Right kidney (tissue), 1 donor: Measurements from ENCODE around the gene HAO1.
"Not testable (repeated sequence)": the region's sequence is repeated elsewhere in the genome, so short reads cannot be mapped to it uniquely, and the experiment has no call there.

Experiments used
- DNase-seq: peaks from one replicate; pipeline ENCODE4 v3.0.0-alpha.2; 2016

HAO1 gene

DNA sequence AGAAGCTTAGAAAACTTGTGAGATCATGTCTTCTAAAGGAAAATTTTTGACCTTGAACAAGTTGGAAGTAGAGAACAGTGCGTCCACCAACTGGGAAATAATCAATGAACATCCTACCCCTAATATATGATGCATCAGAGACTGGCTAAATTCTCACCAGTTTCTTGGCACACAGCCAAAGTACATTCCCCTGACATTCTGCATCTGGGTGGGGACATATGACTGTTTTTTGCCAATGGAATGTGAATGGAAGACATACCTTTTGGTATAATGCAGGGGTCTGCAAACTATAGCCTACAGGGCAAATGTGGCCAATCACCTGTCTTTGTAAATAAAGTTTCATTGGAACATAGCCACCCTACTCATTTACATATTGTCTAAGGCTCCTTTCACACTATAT lies 84.7 kb downstream of the HAO1 start:
- DNase-seq, result no peak

DNA sequence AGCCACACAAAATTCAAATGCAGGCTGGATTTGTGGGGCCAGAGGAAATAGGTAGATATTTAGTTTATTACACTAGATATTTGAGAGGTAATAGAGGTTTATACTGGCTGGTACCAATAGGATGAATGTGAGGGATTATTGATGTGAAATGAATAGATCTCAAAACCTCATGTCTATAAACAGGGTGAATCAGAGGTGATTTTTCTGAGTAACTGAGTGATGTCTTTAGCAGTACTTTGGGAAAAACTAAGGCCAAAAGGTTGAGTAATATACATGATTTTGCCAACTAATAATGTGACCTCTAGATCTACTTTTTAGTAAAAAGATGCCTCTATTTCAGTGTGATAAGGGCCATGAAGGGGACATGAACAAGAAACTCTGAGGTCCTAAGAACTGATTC lies 86.8 kb downstream of the HAO1 start:
- DNase-seq, result no peak

DNA sequence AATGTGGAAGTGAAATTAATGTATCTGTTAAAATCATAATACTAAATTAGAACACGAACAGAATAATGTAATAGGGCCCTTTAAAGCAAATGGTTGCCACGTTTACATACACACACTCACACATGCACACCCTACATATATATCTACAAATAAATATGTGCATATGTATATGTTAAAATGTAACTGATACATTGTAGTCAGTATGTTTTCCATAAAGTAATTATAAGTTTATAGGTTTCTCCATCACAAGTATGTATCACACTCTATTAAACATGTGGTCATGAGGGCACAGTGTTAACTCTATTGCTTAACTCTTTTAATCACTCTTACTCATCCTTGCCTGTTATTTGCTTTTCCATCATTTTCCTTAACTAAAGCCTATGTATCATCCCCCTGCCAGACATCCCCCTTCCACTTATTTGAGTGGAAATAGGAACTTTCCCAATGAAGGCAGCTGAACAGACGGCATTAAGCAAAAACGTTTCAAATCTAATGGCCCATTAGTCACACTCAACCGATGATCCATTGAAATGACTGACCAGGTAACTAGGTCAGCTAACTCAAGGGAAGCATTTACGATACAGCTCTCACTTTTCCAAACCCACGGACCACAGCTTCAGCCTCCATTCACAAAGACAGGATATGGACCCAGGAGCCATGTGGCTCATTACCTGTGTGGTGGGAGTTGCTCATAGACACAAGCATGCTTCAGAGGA lies 89.3 kb downstream of the HAO1 start:
- no peak for DNase-seq

DNA sequence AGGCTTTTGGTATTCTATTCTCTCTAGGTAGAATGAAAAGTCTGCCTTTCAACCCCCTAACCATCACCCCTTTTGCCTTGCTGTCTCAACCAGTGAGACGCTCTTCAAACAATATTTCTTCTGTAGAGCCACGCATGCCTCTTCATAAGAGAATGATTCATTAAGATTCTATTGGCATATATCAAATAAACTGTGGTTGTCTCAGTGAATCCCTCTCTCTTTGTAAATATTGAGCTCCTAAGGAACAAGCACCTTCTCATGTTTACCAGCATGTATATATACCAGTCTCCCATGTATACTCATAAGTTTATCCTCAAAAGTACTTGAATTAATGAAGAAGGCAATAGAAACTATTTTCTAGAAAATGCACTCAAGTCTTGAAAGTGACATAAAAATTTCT lies 90.6 kb downstream of the HAO1 start:
- no peak for DNase-seq

DNA sequence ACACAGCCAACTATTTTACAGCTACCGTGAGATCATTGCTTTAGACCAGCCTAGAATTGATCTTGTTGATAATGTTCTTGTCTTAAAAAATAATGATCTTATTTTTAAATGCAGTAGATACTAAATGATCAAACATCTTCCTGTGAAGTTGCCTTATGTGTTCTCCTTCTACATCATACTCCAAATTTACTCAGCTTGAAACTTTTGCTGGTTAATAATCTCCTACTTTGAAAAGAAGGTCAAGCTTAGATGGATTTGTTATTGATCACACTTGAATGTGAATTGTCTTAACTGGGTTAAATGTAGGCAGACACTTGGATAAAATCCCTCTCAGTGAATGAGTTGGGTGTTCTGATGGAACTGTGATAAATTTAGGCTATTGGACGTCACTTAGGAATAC lies 91.9 kb downstream of the HAO1 start:
- DNase-seq, result no peak

DNA sequence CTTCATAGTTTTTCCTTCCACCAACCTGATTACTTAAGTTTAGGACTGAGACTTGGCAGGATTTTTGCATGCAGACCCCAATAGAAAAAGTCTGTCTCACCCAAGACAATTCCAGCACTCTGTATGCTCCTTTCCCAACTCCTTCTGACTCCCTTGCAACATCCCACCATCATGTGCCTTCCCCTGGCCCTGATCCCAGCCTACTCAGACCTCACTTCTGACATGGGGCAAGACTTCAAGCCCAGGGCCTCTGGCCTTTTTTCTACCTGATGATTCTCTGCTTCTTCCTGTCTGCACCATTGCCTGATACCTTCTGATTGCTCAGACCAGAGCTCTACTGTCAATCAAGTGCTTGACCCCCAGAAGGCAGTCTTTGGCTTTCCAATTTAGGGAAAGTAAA lies 96.6 kb downstream of the HAO1 start:
- DNase-seq, result no peak

DNA sequence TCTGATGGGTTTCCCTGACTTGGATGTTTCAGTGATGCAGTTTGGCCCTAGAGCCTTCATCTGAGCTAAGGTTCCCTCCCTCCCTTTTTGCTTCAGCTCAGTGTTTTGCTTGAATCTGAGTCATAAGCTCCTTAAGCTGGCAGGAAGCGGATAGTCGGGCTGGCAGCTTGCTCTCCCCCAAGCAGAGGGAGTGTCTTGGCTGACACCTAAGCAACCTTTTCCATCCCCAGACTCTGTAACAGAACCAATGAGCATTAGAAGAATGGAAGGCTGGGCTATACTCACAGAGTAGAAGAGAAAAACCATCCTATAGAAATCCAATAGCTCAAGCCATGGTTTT lies 98.3 kb downstream of the HAO1 start:
- DNase-seq, result no peak

DNA sequence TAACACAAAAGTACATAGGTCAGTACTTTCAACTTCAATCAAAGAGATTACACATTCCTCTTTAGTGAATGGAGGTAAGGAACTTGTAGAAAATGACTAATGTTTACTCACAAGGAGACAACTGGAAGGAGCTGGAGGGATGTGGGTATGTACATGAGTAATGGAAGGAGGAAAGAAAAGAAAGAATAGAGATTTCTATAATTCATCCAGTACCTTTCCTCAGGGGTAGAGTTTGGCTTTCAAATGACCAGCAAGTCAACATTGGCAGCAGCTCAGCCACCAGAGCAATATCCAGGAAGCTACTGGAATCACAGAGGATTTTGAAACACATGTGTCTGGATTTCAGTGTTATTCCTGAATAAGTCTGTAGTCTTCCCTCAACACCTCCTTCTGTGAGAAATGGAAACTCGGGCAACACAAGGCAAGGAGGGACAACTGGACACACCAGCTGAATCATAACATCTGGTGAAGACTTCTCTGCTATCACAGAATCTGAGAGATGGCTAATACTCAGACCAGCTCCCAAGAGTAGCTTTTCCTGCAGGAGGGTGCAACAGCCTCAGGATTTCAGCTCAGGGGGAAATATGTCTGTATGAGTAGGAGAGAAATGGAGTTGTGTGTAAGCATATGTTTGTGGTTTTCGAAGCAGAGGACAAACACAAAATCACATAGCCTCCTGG lies 98.8 kb downstream of the HAO1 start:
- no peak for DNase-seq

DNA sequence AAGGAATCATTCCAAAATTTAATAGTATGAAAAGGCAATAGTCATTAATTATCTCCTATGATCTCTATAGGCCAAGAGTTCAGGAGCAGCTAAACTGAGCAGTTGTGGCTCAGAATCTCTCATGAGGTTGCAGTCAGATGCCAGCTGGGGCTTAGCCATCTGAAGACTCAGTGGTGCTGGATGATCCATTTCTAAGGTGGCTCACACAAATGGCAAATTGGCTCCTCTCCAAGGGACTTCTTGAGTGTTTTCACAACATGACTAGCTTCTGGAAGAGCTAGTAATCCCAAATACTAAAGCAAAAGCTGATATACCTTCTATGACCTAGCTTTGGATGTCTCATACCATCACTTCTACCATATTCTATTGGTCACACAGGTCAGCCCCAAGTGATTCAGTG lies 104.2 kb downstream of the HAO1 start:
- DNase-seq, result no peak

DNA sequence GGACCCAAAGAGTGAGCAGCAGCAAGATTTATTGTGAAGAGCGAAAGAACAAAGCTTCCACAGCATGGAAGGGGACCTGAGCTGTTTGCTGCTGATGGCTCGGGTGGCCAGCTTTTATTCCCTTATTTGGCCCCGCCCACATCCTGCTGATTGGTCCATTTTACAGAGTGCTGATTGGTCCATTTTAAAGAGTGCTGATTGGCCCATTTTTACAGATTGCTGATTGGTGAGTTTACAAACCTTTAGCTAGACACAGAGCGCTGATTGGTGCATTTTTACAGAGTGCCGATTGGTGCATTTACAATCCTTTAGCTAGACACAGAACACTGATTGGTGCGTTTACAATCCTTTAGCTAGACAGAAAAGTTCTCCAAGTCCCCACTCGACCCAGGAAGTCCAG lies 105.8 kb downstream of the HAO1 start:
- DNase-seq, result not testable (repeated sequence)
